Body of pancreas (tissue), 4 donors: Measurements from ENCODE around the gene KRT36.
A peak's percentile ranks its signal among the peaks of the same experiment; 100 is the strongest.

Experiments used
- POLR2A ChIP-seq, 3 donors: fragments of 450-650 bp; IDR thresholded peaks; one replicate each; pipeline ENCODE4 v1.6.1; 2016; ENCODE audit warnings: antibody characterized with exemption in 3 of 3, mild to moderate bottlenecking in 2 of 3
- TF ChIP-seq, protein P1 (sequence below), 7 experiments: fragments of 450-650 bp in 4 of 7; fragments of 200-600 bp in 3 of 7; sonication (generic) in 3 of 7; IDR thresholded peaks; one replicate each; pipeline ENCODE4 v1.5.1; 2016 to 2019; ENCODE audit warnings: antibody characterized with exemption in 7 of 7

GRCh38 chr17:41486809-41487530 lies 2.7 kb downstream of the KRT36 start:
- TF ChIP-seq, protein P1, sequence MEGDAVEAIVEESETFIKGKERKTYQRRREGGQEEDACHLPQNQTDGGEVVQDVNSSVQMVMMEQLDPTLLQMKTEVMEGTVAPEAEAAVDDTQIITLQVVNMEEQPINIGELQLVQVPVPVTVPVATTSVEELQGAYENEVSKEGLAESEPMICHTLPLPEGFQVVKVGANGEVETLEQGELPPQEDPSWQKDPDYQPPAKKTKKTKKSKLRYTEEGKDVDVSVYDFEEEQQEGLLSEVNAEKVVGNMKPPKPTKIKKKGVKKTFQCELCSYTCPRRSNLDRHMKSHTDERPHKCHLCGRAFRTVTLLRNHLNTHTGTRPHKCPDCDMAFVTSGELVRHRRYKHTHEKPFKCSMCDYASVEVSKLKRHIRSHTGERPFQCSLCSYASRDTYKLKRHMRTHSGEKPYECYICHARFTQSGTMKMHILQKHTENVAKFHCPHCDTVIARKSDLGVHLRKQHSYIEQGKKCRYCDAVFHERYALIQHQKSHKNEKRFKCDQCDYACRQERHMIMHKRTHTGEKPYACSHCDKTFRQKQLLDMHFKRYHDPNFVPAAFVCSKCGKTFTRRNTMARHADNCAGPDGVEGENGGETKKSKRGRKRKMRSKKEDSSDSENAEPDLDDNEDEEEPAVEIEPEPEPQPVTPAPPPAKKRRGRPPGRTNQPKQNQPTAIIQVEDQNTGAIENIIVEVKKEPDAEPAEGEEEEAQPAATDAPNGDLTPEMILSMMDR (IDR thresholded peaks at IDR 0.05): peak; percentile 20 to 49 (median 42)
- TF ChIP-seq POLR2A (IDR thresholded peaks at IDR 0.05): no peak
